GM12878 (cell line): ENCODE measurements around the gene LRP5. TPM values are rescaled to one million over a fixed set of nuclear protein-coding genes. Genes with fewer than 3 reads are reported as not detected.

Experiments
- JUNB ChIP-seq: IDR thresholded peaks from 2 replicates; pipeline ENCODE4 v1.6.1; 2016; ENCODE audit warnings: antibody characterized with exemption, mild to moderate bottlenecking
- MEF2B ChIP-seq: fragments of 450-650 bp; IDR thresholded peaks from 2 replicates; pipeline ENCODE4 v1.6.1; 2018; ENCODE audit warnings: mild to moderate bottlenecking, moderate library complexity; ENCODE audit not compliant: partially characterized antibody, poor library complexity, severe bottlenecking
- STAT3 ChIP-seq: IDR thresholded peaks from 2 replicates; pipeline ENCODE4 v1.6.1; 2011; ENCODE audit warnings: low read depth, low read length, improper control_type of control experiment
- SUZ12 ChIP-seq: fragments of 200-600 bp; sonication (generic); IDR thresholded peaks from one replicate; pipeline ENCODE4 v1.6.1; 2018; ENCODE audit warnings: antibody characterized with exemption, mild to moderate bottlenecking; ENCODE audit not compliant: unreplicated experiment
- TARDBP ChIP-seq: IDR thresholded peaks from 2 replicates; pipeline ENCODE4 v1.6.1; 2016; ENCODE audit warnings: borderline replicate concordance
- ZNF274 ChIP-seq: IDR thresholded peaks from one replicate; pipeline ENCODE4 v1.8.0; 2011; ENCODE audit not compliant: insufficient read length, insufficient read depth
- polyA plus RNA-seq, 11 experiments: library from polyadenylated mRNA; depleted of rRNA in 4 of 11; unstranded in 6 of 11; stranded (reverse) in 5 of 11; fragments of >200 nt; fragmentation: Nextera tagmentation in 4 of 11; fragmentation: Illumina TruSeq in 1 of 11; extraction: Ambion mirVana in 4 of 11; extraction: Trizol in 1 of 11; gene quantifications; 1 replicate in 1 of 11; 2 replicates in 10 of 11; pipeline versions ENCODE4 v1.2.1 to v1.2.3, GENCODE V29; 2011 to 2016; ENCODE audit warnings: inconsistent platforms in 2 of 11, missing spikeins in 2 of 11, low read depth in 1 of 11
- total RNA-seq, 4 experiments: library from RNA; depleted of rRNA in 3 of 4; stranded (reverse); fragments of >200 nt in 3 of 4; fragmentation: Illumina TruSeq in 1 of 4; extraction: Trizol in 1 of 4; gene quantifications; 2 replicates each; pipeline versions ENCODE4 v1.2.1 to v1.2.3, GENCODE V29; 2013 to 2021
- TF ChIP-seq, protein P1 (sequence below): fragments of 450-650 bp; IDR thresholded peaks from 2 replicates; pipeline ENCODE4 v1.6.1; 2017; ENCODE audit warnings: low read depth, mild to moderate bottlenecking, moderate library complexity
- TF ChIP-seq, protein P2 (sequence below): IDR thresholded peaks from 2 replicates; pipeline ENCODE4 v1.6.1; 2012; ENCODE audit warnings: improper control_type of control experiment, low read depth, low read length; ENCODE audit not compliant: insufficient replicate concordance

The LRP5 gene
- total and polyA plus RNA-seq, 10 of the 15 experiments (the other 5 are each of a cell fraction or from before 2014, with no cell fraction given) = 0.37 to 34.0 (median 6.6) TPM

DNA sequence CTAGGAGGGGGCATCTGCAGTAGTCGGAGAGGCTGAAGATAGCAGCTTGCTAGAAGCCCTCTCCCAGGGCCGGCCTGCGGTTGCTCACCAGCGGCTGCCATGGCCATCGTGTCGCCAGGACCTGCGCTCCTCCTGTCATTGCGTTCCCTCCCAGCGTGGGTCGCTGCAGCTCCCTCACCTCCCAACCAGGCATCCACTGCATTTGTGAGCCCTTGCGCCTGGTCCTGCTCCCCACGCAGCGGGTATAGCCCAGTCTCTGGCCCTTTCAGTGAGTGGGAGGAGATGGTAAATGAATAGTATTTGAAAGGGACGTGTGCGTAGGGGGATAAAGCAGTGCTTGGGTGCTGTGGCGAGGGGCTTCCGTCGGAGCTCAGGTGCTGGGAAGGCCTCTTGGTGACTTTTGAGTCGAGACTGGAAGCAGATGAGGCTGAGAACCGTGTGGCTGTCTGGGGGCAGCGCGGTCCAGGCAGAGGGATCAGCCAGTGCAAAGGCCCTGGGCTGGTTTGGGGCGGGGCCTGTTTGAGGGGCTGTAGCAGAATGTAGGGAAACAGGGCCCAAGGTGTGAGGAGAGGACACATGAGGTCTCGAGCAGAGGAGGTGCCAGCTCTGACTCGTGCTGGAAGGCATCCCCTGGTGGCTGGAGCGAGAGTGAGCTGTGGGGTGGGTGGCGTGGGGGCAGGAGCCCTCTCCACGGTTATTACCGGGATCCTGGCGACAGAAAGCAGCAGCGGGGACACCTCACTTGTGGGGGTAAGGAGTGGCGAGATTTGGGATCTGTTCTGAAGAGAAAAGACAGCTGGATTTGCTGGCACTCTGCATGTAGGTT, 39.3 kb downstream of the LRP5 start (continued):
- no peak for TF ChIP-seq TARDBP
- no peak for TF ChIP-seq MEF2B
- TF ChIP-seq, protein P1, sequence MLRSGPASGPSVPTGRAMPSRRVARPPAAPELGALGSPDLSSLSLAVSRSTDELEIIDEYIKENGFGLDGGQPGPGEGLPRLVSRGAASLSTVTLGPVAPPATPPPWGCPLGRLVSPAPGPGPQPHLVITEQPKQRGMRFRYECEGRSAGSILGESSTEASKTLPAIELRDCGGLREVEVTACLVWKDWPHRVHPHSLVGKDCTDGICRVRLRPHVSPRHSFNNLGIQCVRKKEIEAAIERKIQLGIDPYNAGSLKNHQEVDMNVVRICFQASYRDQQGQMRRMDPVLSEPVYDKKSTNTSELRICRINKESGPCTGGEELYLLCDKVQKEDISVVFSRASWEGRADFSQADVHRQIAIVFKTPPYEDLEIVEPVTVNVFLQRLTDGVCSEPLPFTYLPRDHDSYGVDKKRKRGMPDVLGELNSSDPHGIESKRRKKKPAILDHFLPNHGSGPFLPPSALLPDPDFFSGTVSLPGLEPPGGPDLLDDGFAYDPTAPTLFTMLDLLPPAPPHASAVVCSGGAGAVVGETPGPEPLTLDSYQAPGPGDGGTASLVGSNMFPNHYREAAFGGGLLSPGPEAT = no peak
- TF ChIP-seq JUNB = no peak
- TF ChIP-seq, protein P2, sequence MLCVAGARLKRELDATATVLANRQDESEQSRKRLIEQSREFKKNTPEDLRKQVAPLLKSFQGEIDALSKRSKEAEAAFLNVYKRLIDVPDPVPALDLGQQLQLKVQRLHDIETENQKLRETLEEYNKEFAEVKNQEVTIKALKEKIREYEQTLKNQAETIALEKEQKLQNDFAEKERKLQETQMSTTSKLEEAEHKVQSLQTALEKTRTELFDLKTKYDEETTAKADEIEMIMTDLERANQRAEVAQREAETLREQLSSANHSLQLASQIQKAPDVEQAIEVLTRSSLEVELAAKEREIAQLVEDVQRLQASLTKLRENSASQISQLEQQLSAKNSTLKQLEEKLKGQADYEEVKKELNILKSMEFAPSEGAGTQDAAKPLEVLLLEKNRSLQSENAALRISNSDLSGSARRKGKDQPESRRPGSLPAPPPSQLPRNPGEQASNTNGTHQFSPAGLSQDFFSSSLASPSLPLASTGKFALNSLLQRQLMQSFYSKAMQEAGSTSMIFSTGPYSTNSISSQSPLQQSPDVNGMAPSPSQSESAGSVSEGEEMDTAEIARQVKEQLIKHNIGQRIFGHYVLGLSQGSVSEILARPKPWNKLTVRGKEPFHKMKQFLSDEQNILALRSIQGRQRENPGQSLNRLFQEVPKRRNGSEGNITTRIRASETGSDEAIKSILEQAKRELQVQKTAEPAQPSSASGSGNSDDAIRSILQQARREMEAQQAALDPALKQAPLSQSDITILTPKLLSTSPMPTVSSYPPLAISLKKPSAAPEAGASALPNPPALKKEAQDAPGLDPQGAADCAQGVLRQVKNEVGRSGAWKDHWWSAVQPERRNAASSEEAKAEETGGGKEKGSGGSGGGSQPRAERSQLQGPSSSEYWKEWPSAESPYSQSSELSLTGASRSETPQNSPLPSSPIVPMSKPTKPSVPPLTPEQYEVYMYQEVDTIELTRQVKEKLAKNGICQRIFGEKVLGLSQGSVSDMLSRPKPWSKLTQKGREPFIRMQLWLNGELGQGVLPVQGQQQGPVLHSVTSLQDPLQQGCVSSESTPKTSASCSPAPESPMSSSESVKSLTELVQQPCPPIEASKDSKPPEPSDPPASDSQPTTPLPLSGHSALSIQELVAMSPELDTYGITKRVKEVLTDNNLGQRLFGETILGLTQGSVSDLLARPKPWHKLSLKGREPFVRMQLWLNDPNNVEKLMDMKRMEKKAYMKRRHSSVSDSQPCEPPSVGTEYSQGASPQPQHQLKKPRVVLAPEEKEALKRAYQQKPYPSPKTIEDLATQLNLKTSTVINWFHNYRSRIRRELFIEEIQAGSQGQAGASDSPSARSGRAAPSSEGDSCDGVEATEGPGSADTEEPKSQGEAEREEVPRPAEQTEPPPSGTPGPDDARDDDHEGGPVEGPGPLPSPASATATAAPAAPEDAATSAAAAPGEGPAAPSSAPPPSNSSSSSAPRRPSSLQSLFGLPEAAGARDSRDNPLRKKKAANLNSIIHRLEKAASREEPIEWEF = no peak
- TF ChIP-seq STAT3 = no peak
- no peak for TF ChIP-seq ZNF274
- TF ChIP-seq SUZ12 = no peak
